OCI-LY3 (cell line): ENCODE results near the gene ANKRD55.

Experiments used
- EZH2phosphoT487 ChIP-seq: fragments of 200-600 bp; shearing (Covaris generic); IDR thresholded peaks from 2 replicates; pipeline ENCODE4 v1.6.1; 2018; ENCODE audit warnings: antibody characterized with exemption, mixed run types, low read depth
- TF ChIP-seq, protein P1 (sequence below): fragments of 200-600, 300-600 bp; sonication (generic); IDR thresholded peaks from 2 replicates; pipeline ENCODE4 v1.5.1; 2014; ENCODE audit warnings: antibody characterized with exemption, low read length, low read depth

DNA sequence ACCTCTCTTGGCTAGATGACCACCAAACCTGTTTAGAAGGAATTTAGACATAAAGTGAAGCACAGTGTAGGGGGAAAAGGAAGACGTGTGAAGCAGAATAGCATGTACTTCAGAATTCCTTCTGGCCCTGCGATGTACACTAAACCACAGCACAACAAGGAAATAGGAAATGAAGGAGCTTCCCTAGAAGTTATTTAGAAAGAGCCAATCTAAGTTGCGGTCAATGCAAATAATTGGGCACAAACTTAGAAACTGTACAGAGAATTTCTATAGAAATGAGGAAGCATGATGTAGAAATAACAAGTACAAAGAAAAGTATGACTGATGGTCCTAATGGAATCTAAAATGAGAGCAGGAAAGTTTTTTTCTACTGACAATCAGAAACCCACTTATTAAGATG lies 41.5 kb downstream of the ANKRD55 start:
- TF ChIP-seq, protein P1, sequence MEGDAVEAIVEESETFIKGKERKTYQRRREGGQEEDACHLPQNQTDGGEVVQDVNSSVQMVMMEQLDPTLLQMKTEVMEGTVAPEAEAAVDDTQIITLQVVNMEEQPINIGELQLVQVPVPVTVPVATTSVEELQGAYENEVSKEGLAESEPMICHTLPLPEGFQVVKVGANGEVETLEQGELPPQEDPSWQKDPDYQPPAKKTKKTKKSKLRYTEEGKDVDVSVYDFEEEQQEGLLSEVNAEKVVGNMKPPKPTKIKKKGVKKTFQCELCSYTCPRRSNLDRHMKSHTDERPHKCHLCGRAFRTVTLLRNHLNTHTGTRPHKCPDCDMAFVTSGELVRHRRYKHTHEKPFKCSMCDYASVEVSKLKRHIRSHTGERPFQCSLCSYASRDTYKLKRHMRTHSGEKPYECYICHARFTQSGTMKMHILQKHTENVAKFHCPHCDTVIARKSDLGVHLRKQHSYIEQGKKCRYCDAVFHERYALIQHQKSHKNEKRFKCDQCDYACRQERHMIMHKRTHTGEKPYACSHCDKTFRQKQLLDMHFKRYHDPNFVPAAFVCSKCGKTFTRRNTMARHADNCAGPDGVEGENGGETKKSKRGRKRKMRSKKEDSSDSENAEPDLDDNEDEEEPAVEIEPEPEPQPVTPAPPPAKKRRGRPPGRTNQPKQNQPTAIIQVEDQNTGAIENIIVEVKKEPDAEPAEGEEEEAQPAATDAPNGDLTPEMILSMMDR: no peak
- no peak for TF ChIP-seq EZH2phosphoT487
